ENCODE measurements around the gene PEX16. TPM values are rescaled to one million over a fixed set of nuclear protein-coding genes. Genes with fewer than 3 reads are reported as not detected.

Gene PEX16
- 73.5 TPM for polyA plus RNA-seq

GRCh38 chr11:45917623-45918330, at the start of gene PEX16:
Gene PEX16 (minus strand): TSS chr11:45917877. CDS start chr11:45917811, 66 bp downstream.
- peaks cover 26 to 41% (median 28%) of the 10 kb centered on the region in 3 donors for H3K4me1 Mint-ChIP-seq
- H3K27me3 Mint-ChIP-seq, result no peaks in the 10 kb centered on the region

DNA sequence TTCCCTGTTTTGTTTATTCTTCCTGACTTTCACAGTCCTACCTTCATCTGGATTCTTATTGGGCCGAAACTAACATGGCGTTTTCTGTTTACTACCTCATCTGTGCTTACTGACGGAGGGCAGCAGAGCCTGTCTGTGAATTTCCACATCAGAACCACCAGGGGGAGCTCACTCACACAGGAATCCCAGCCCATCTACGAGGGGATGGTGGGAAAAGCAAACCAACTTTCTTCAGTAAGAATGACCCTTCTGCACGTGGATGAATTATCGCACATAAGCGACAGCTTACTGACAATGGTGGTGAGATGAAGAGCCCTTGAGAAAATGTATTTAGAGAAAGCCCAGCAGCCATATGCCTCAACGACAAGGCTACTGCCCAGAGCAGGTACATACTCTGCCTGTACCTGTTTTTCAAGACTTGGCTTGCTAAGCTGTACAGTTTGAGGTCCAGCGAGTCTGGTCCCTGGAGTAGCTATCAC, 47.3 kb upstream of the PEX16 start:
- no peaks in the 10 kb centered on the region for H3K9me3 Mint-ChIP-seq
- no peaks in the 10 kb centered on the region for H3K4me1 Mint-ChIP-seq
- no peak overlapping the region for H3K27ac Mint-ChIP-seq
- no peaks in the 10 kb centered on the region for H3K27me3 Mint-ChIP-seq
- H3K36me3 Mint-ChIP-seq, result peaks cover 2% of the 10 kb centered on the region
- H3K4me3 Mint-ChIP-seq, result no peak overlapping the region

More at GRCh38 chr11:45917623-45918330, at the start of gene PEX16:
- Mint-ChIP-seq H3K36me3 (peaks cover 4% of the 10 kb centered on the region), H3K27ac (peak within 1 kb of the TSS; percentile 91 to 98 (median 98)), H3K9me3 (no peaks in the 10 kb centered on the region), H3K4me3 (peak within 1 kb of the TSS; percentile 93 to 99 (median 96))

DNA sequence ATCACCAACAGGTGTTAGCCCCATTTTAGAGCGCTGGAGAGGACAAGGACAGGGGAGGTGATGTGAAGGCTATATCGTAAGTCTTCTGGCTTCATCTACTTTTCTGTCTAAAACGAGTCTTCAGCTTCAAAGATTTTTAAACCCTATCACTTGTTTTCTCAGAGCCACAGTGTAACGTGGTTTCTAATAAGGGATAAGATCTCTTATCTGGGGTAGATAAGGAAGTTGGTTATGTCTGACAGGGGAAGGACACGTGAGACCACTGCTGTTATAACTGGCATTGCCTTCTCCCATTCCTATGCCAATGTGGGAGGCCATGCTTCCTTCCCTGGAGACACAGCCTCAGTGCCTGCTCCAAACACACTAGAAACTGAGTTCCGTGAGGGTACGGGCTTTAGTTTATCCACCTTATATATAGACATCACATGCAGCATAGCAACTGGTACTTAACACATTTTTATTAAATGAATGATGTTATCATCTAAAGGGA, 44.1 kb upstream of the PEX16 start:
- H3K27ac Mint-ChIP-seq, result no peak overlapping the region
- H3K4me3 Mint-ChIP-seq, result no peak overlapping the region
- H3K9me3 Mint-ChIP-seq, result no peaks in the 10 kb centered on the region
- no peaks in the 10 kb centered on the region for H3K27me3 Mint-ChIP-seq
- H3K4me1 Mint-ChIP-seq, result peaks cover 5 to 7% (median 6%) of the 10 kb centered on the region in 3 donors
- peaks cover 14% of the 10 kb centered on the region for H3K36me3 Mint-ChIP-seq

DNA sequence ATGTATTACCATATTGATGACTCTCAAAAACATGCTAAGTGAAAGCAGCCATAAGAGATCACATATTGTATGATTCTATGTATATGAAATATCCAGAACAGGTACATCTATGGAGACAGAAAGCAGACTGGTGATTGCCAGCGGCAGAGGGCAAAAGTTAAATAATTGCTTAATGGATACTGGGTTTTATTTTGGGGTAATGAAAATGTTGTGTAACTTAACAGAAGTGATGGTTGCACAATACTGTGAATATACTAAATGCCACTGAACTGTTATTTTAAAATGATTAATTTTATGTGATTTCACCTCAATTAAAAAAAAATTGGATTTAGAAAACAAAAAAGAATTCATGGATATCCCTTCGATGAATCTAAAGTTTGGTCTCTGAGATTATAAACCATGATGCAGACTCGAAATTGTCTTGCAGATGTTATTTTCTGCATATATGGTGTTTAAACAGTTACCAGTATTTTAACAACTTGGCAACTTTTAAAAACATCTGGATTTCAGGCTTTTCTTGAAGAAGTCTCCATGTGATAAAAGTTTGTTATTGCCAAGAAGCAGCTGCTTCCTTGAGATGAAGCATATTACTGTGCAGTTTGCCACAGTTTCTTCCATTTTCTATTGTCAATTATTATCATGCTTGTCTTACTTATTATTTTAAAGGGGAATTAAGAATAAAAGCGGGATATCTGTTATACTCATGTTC, 42.9 kb upstream of the PEX16 start:
- H3K9me3 Mint-ChIP-seq, result no peaks in the 10 kb centered on the region
- H3K36me3 Mint-ChIP-seq, result peaks cover 16% of the 10 kb centered on the region
- no peak overlapping the region for H3K4me3 Mint-ChIP-seq
- peaks cover 5 to 7% (median 6%) of the 10 kb centered on the region in 3 donors for H3K4me1 Mint-ChIP-seq
- no peaks in the 10 kb centered on the region for H3K27me3 Mint-ChIP-seq
- H3K27ac Mint-ChIP-seq, result no peak overlapping the region

DNA sequence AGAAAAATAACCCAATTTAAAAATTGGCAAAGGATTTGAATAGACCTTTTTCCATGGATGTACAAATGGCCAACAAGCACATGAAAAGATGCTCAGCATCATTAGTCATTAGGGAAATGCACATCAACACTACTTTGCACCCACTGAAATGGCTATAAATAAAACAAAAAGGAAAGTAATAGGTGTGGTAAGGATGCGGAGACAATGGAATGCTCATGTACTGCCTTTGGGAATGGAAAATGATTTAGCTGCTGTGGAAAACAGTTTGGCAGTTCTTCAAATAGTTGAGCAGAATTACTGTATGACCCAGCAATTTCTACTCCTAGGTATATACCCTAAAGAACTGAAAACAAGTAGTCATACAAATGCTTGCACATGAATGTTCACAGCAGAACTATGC, 42.2 kb upstream of the PEX16 start:
- Mint-ChIP-seq H3K27ac (no peak overlapping the region), H3K4me1 (peaks cover 5 to 7% (median 6%) of the 10 kb centered on the region in 3 donors)

GRCh38 chr11:45949992-45950407, 32.3 kb upstream of the PEX16 start:
- Mint-ChIP-seq H3K4me3 (no peak overlapping the region), H3K9me3 (no peaks in the 10 kb centered on the region), H3K27me3 (no peaks in the 10 kb centered on the region), H3K36me3 (peaks cover 16% of the 10 kb centered on the region), H3K27ac (peak overlapping the region in 1 of 3 donors; percentile 59), H3K4me1 (no peaks in the 10 kb centered on the region)

More for the DNA sequence above, 42.2 kb upstream of the PEX16 start:
- Mint-ChIP-seq H3K27me3 (no peaks in the 10 kb centered on the region), H3K4me3 (no peak overlapping the region), H3K36me3 (peaks cover 19% of the 10 kb centered on the region), H3K9me3 (no peaks in the 10 kb centered on the region)

- Mint-ChIP-seq H3K27ac (no peak overlapping the region), H3K27me3 (no peaks in the 10 kb centered on the region), H3K36me3 (peaks cover 16% of the 10 kb centered on the region), H3K4me1 (no peaks in the 10 kb centered on the region), H3K9me3 (no peaks in the 10 kb centered on the region), H3K4me3 (peak overlapping the region in 1 of 4 donors; percentile 29)
These were observed 30.7 kb upstream of the PEX16 start for GRCh38 chr11:45948356-45948755.

DNA sequence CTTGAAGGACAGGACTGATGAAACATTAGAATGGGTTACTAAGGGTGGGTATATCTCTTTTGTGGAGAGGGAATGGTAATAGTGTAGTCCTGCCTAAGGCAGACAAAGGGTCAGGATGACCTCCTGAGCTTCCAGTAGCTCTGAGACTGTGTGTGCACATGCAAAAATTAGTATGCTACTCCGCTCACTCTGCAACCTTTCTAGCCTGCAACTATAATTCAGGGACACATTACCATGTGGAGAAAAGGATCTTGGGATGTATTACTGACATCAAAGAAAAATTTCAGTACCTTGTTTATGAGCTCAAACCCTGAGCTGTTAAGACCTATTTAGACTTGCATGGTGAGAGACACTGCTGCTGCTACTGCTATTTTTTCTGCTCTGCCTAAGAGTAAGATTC, 30.2 kb upstream of the PEX16 start:
- peaks cover 0 to under 1% (median 0%) of the 10 kb centered on the region in 3 donors for H3K4me1 Mint-ChIP-seq
- H3K27ac Mint-ChIP-seq, result no peak overlapping the region
- H3K36me3 Mint-ChIP-seq, result peaks cover 14% of the 10 kb centered on the region
- peak overlapping the region in 2 of 4 donors; percentile 29 to 60 for H3K4me3 Mint-ChIP-seq
- H3K27me3 Mint-ChIP-seq, result no peaks in the 10 kb centered on the region
- no peaks in the 10 kb centered on the region for H3K9me3 Mint-ChIP-seq

- H3K9me3 Mint-ChIP-seq, result no peaks in the 10 kb centered on the region
- peaks cover 0 to 4% (median 2%) of the 10 kb centered on the region in 3 donors for H3K4me1 Mint-ChIP-seq
- H3K27me3 Mint-ChIP-seq, result no peaks in the 10 kb centered on the region
- no peak overlapping the region for H3K4me3 Mint-ChIP-seq
- no peak overlapping the region for H3K27ac Mint-ChIP-seq
- peaks cover 14% of the 10 kb centered on the region for H3K36me3 Mint-ChIP-seq
These were observed 27.8 kb upstream of the PEX16 start for GRCh38 chr11:45945397-45945999.

DNA sequence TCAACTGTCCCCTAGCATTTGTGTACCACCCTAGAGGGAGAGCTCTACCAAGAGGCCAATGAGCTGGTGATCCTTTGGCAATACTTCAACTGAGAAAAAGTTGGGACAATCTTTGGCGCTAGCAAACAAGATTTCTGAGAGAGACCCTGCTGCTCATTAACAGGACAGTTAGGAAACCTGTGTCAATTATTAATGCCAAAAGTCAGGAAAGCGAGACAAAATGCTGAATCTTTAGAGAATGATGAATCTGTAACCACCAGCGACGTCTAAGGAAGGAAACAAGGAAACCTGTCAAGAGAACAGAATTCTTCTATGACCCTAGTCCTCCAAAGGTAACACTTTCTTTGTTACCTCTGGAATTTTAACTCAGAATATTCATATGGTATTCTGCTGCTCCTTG, 24.7 kb upstream of the PEX16 start:
- no peak overlapping the region for H3K4me3 Mint-ChIP-seq
- H3K27me3 Mint-ChIP-seq, result no peaks in the 10 kb centered on the region
- peak overlapping the region in 1 of 3 donors; percentile 45 for H3K27ac Mint-ChIP-seq
- H3K36me3 Mint-ChIP-seq, result peaks cover 6% of the 10 kb centered on the region
- H3K4me1 Mint-ChIP-seq, result peaks cover 13 to 17% (median 14%) of the 10 kb centered on the region in 3 donors
- H3K9me3 Mint-ChIP-seq, result no peaks in the 10 kb centered on the region

GRCh38 chr11:45941285-45941684, 23.6 kb upstream of the PEX16 start:
- Mint-ChIP-seq H3K9me3 (no peaks in the 10 kb centered on the region), H3K27me3 (no peaks in the 10 kb centered on the region), H3K36me3 (peaks cover 6% of the 10 kb centered on the region), H3K4me1 (peaks cover 14 to 24% (median 21%) of the 10 kb centered on the region in 3 donors), H3K27ac (no peak overlapping the region), H3K4me3 (no peak overlapping the region)

DNA sequence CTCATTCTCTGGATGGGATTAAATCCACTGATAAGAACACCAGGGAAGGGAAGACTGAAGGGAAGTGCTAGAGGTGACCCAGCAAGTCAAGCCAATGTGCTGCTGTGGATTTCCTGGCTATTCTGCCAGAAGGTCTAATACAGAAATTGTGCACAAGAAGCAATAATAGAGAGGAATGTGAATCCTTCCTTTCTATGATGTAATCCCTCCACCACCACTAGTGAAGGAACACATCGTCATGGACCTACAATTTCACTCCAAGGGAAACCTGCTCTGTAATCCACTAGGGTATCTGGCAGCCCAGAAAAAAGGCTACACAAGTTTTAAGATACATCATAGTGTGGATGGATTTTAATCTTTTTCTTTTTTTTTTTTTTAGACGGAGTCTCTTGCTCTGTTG, 22.2 kb upstream of the PEX16 start:
- H3K4me3 Mint-ChIP-seq, result no peak overlapping the region
- H3K36me3 Mint-ChIP-seq, result peaks cover 2% of the 10 kb centered on the region
- peaks cover 25 to 34% (median 33%) of the 10 kb centered on the region in 3 donors for H3K4me1 Mint-ChIP-seq
- no peaks in the 10 kb centered on the region for H3K9me3 Mint-ChIP-seq
- H3K27me3 Mint-ChIP-seq, result no peaks in the 10 kb centered on the region
- peak overlapping the region in 2 of 3 donors; percentile 62 to 92 for H3K27ac Mint-ChIP-seq

DNA sequence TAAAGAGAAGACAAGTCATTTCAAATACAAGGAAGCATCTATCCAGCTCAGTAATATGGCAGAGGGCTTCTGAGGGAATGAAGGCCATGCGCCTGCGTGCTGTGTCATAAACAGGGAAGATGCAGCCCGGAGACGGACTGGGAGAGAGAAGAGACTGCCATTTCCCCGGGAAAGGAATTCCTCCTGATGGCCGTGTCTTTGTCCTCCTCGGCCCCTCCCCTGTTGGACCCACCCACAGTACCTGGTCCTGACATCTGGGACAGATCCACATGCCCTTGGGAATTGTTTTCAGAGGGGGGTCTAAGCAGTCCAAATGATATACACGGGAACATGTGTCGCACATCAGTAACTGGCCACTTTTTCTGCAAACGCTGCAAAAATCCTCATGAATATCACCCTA, 20.2 kb upstream of the PEX16 start:
- H3K27me3 Mint-ChIP-seq, result no peaks in the 10 kb centered on the region
- no peaks in the 10 kb centered on the region for H3K9me3 Mint-ChIP-seq
- peaks cover 2% of the 10 kb centered on the region for H3K36me3 Mint-ChIP-seq
- peak overlapping the region in 2 of 3 donors; percentile 80 to 92 for H3K27ac Mint-ChIP-seq
- peaks cover 40 to 50% (median 40%) of the 10 kb centered on the region in 3 donors for H3K4me1 Mint-ChIP-seq
- H3K4me3 Mint-ChIP-seq, result peak overlapping the region; percentile 49 to 91 (median 84)

- peak overlapping the region in 2 of 4 donors; percentile 22 to 38 for H3K4me3 Mint-ChIP-seq
- H3K27ac Mint-ChIP-seq, result peak overlapping the region in 1 of 3 donors; percentile 28
- peaks cover 4% of the 10 kb centered on the region for H3K36me3 Mint-ChIP-seq
- H3K4me1 Mint-ChIP-seq, result peaks cover 43 to 63% (median 49%) of the 10 kb centered on the region in 3 donors
- H3K27me3 Mint-ChIP-seq, result no peaks in the 10 kb centered on the region
- no peaks in the 10 kb centered on the region for H3K9me3 Mint-ChIP-seq
These were observed 18.9 kb upstream of the PEX16 start for GRCh38 chr11:45936511-45937054.

Measured in IgD-negative memory B cell (primary cell).